PFSK-1 (cell line): Measurements from ENCODE around the gene TMX1.

Experiments used
- POLR2AphosphoS5 ChIP-seq: IDR thresholded peaks from 2 replicates; pipeline ENCODE4 v1.6.1; 2012; ENCODE audit warnings: low read depth, mild to moderate bottlenecking, control low read depth, low read length, moderate library complexity
- SIN3A ChIP-seq: IDR thresholded peaks from 2 replicates; pipeline ENCODE4 v1.6.1; 2012; ENCODE audit warnings: mild to moderate bottlenecking, low read length, moderate library complexity, borderline replicate concordance; ENCODE audit not compliant: insufficient read depth
- TF ChIP-seq, protein P1 (sequence below), 2 experiments: IDR thresholded peaks; 2 replicates each; pipeline versions ENCODE4 v1.6.1 to v1.8.0; 2011 to 2012; ENCODE audit warnings: low read depth in 2 of 2, low read length in 2 of 2, control low read depth in 1 of 2, inconsistent platforms in 1 of 2, mild to moderate bottlenecking in 1 of 2, moderate library complexity in 1 of 2; ENCODE audit not compliant: insufficient read depth in 1 of 2

DNA sequence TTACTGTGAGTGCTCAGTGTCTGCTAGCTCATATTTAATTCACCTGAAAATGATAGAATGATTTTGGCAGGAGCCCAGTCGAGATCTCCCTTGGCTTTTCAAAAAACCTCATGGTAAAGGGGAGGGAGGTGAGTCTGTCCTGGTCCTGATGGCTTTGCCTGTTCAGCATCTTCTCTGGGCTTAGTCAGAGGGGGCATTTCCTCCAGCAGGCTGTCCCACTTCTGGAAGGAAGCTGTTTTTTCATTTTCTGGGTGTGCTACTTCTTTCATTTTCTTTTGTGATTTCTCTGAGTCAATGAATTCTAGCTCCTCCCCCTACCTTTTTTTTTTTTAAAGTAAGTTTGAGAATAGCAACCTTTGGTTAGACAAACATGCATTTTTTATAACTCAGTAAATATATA is 58.8 kb downstream of the TMX1 start:
- TF ChIP-seq, protein P1, sequence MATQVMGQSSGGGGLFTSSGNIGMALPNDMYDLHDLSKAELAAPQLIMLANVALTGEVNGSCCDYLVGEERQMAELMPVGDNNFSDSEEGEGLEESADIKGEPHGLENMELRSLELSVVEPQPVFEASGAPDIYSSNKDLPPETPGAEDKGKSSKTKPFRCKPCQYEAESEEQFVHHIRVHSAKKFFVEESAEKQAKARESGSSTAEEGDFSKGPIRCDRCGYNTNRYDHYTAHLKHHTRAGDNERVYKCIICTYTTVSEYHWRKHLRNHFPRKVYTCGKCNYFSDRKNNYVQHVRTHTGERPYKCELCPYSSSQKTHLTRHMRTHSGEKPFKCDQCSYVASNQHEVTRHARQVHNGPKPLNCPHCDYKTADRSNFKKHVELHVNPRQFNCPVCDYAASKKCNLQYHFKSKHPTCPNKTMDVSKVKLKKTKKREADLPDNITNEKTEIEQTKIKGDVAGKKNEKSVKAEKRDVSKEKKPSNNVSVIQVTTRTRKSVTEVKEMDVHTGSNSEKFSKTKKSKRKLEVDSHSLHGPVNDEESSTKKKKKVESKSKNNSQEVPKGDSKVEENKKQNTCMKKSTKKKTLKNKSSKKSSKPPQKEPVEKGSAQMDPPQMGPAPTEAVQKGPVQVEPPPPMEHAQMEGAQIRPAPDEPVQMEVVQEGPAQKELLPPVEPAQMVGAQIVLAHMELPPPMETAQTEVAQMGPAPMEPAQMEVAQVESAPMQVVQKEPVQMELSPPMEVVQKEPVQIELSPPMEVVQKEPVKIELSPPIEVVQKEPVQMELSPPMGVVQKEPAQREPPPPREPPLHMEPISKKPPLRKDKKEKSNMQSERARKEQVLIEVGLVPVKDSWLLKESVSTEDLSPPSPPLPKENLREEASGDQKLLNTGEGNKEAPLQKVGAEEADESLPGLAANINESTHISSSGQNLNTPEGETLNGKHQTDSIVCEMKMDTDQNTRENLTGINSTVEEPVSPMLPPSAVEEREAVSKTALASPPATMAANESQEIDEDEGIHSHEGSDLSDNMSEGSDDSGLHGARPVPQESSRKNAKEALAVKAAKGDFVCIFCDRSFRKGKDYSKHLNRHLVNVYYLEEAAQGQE (IDR thresholded peaks at IDR 0.05; ENCODE audit: insufficient read depth in 1 of 2, low read depth in 2 of 2, low read length in 2 of 2): no peak
- TF ChIP-seq SIN3A (no peak), POLR2AphosphoS5 (no peak)
